Testis (tissue), 2 donors: Measurements from ENCODE around the gene SFMBT1.

Experiments
- CTCF ChIP-seq, 3 experiments: fragments of 450-650 bp in 2 of 3; fragments of 200-600 bp in 1 of 3; sonication (generic) in 1 of 3; IDR thresholded peaks; one replicate each; pipeline ENCODE4 v1.5.1; 2016 to 2019; ENCODE audit warnings: antibody characterized with exemption in 3 of 3, mild to moderate bottlenecking in 2 of 3, moderate library complexity in 1 of 3
- POLR2A ChIP-seq: fragments of 450-650 bp; IDR thresholded peaks from one replicate; pipeline ENCODE4 v1.6.1; 2017; ENCODE audit warnings: antibody characterized with exemption, mild to moderate bottlenecking, moderate library complexity

GRCh38 chr3:52939600-52939999, 106.3 kb downstream of the SFMBT1 start:
- TF ChIP-seq CTCF (IDR thresholded peaks at IDR 0.05) = no peak
- TF ChIP-seq POLR2A = no peak
